GM12878 (cell line): ENCODE data around the gene SLC43A1. TPM values are rescaled to one million over a fixed set of nuclear protein-coding genes. Genes with fewer than 3 reads are reported as not detected.

ENCODE experiments used
- ATAC-seq: fragments of 200-7000 bp; cut with Tn5 transposase; 3 replicates; pipeline ENCODE4 v1.9.1; 2020; ENCODE audit warnings: mild to moderate bottlenecking, moderate library complexity
- BruUV-seq: library from RNA; stranded (reverse); fragments of 400-500 nt; replicated peaks from 2 replicates; lab custom pipeline; 2021; lab: Mats Ljungman, UMichigan
- CTCF ChIA-PET: fragments of 300-600 bp; sonication (Branson Sonifier 250); formaldehyde crosslinking; extraction: SDS; loops from one replicate; lab custom pipeline; 2021; ENCODE audit warnings: inconsistent platforms; lab: Yijun Ruan, JAX
- POLR2A ChIA-PET: fragments of 350-600 bp; formaldehyde crosslinking; extraction: SDS; loops from one replicate; lab custom pipeline; 2021; ENCODE audit warnings: inconsistent platforms; lab: Charles Lee
- RAD21 ChIA-PET: fragments of 300-600 bp; sonication (Branson Sonifier 250); formaldehyde crosslinking; loops from one replicate; lab custom pipeline; 2023; ENCODE audit warnings: antibody characterized with exemption; ENCODE audit not compliant: unreplicated experiment; lab: Charles Lee
- SMC1A ChIA-PET: fragments of 300-600 bp; sonication (Branson Sonifier 250); formaldehyde crosslinking; loops from one replicate; lab custom pipeline; 2023; ENCODE audit not compliant: unreplicated experiment, uncharacterized antibody; lab: Charles Lee
- DNase-seq: peaks from one replicate; pipeline ENCODE4 v3.0.0-alpha.2; 2011; ENCODE audit warnings: low read depth, low spot score
- FAIRE-seq: peaks from 3 replicates; lab custom pipeline; 2011; peaks lifted over from hg19 to GRCh38; lab: Jason Lieb, UNC
- H2AFZ ChIP-seq: 2 replicates; pipeline ENCODE4 v1.6.0; 2011; ENCODE audit warnings: low read depth, low read length, control low read depth; ENCODE audit not compliant: control insufficient read depth
- H3K27ac ChIP-seq: 2 replicates; pipeline ENCODE4 v1.5.1; 2011; ENCODE audit warnings: control low read depth; ENCODE audit not compliant: control insufficient read depth, insufficient read depth
- H3K27me3 ChIP-seq, 2 experiments: replicated peaks in 1 of 2; 2 replicates each; pipeline versions ENCODE4 v1.6.0 to v1.6.1; 2011; ENCODE audit warnings: low read length in 1 of 2; ENCODE audit not compliant: control insufficient read depth in 2 of 2, insufficient read depth in 2 of 2
- H3K36me3 ChIP-seq, 2 experiments: 2 replicates each; pipeline ENCODE4 v1.5.1; 2011; ENCODE audit warnings: low read length in 1 of 2; ENCODE audit not compliant: control insufficient read depth in 2 of 2, insufficient read depth in 2 of 2
- H3K4me1 ChIP-seq: 2 replicates; pipeline ENCODE4 v1.6.1; 2011; ENCODE audit warnings: mild to moderate bottlenecking, low read length, moderate library complexity, mixed read lengths; ENCODE audit not compliant: control insufficient read depth, insufficient read depth
- H3K4me2 ChIP-seq: 2 replicates; pipeline ENCODE4 v1.6.0; 2011; ENCODE audit warnings: control low read depth; ENCODE audit not compliant: control insufficient read depth, insufficient read depth
- H3K4me3 ChIP-seq: fragments of 200-600 bp; sonication (generic); 2 replicates; pipeline ENCODE4 v1.5.1; 2016
- H3K79me2 ChIP-seq: 2 replicates; pipeline ENCODE4 v1.6.0; 2011; ENCODE audit warnings: low read length; ENCODE audit not compliant: control insufficient read depth, insufficient read depth
- H3K9ac ChIP-seq: 2 replicates; pipeline ENCODE4 v1.8.0; 2011; ENCODE audit warnings: low read length, control low read depth, mixed read lengths; ENCODE audit not compliant: control insufficient read depth, insufficient read depth
- H3K9me3 ChIP-seq: replicated peaks from 3 replicates; pipeline ENCODE4 v1.5.1; 2011; ENCODE audit warnings: mild to moderate bottlenecking, low read length; ENCODE audit not compliant: control insufficient read depth, insufficient read depth
- H4K20me1 ChIP-seq: 2 replicates; pipeline ENCODE4 v1.6.0; 2011; ENCODE audit not compliant: control insufficient read depth, insufficient read depth
- CBX3 ChIP-seq: fragments of 200-600 bp; sonication (generic); IDR thresholded peaks from 2 replicates; pipeline ENCODE4 v1.6.1; 2016; ENCODE audit warnings: low read depth, borderline replicate concordance
- HCFC1 ChIP-seq: fragments of 150-350 bp; IDR thresholded peaks from 2 replicates; pipeline ENCODE4 v1.6.1; 2014; ENCODE audit warnings: low read length
- JUNB ChIP-seq: IDR thresholded peaks from 2 replicates; pipeline ENCODE4 v1.6.1; 2016; ENCODE audit warnings: antibody characterized with exemption, mild to moderate bottlenecking
- NFIC ChIP-seq: IDR thresholded peaks from 2 replicates; pipeline ENCODE4 v1.6.1; 2012; ENCODE audit warnings: low read depth, mild to moderate bottlenecking, inconsistent platforms, low read length, moderate library complexity
- NFXL1 ChIP-seq: fragments of 450-650 bp; IDR thresholded peaks from 2 replicates; pipeline ENCODE4 v1.6.1; 2017; ENCODE audit warnings: antibody characterized with exemption, mild to moderate bottlenecking, borderline replicate concordance
- ZZZ3 ChIP-seq: IDR thresholded peaks from 2 replicates; pipeline ENCODE4 v1.6.1; 2011; ENCODE audit warnings: low read depth; ENCODE audit not compliant: control insufficient read depth, insufficient read length
- WGBS: methylation state at CpG from one replicate; pipeline ENCODE4 v1.1.6; 2016; ENCODE audit warnings: low lambda C conversion rate; ENCODE audit not compliant: insufficient replicate concordance, insufficient coverage; ENCODE audit errors: missing lambda C conversion rate; 5-methylcytosine and 5-hydroxymethylcytosine counted together
- in situ Hi-C: fragments of 300-500 bp; cut with MboI; formaldehyde crosslinking; loops from 9 replicates; pipeline ENCODE4 v1.14.3; 2018; ENCODE audit warnings: mixed read lengths
- intact Hi-C: fragments of 100-400 bp; cut with micrococcal nuclease; formaldehyde crosslinking; loops from one replicate; pipeline ENCODE4 v1.14.2; 2022; ENCODE audit not compliant: unreplicated experiment
- polyA plus RNA-seq, 11 experiments: library from polyadenylated mRNA; depleted of rRNA in 4 of 11; unstranded in 6 of 11; stranded (reverse) in 5 of 11; fragments of >200 nt; fragmentation: Nextera tagmentation in 4 of 11; fragmentation: Illumina TruSeq in 1 of 11; extraction: Ambion mirVana in 4 of 11; extraction: Trizol in 1 of 11; gene quantifications; 1 replicate in 1 of 11; 2 replicates in 10 of 11; pipeline versions ENCODE4 v1.2.1 to v1.2.3, GENCODE V29; 2011 to 2016; ENCODE audit warnings: inconsistent platforms in 2 of 11, missing spikeins in 2 of 11, low read depth in 1 of 11
- total RNA-seq, 4 experiments: library from RNA; depleted of rRNA in 3 of 4; stranded (reverse); fragments of >200 nt in 3 of 4; fragmentation: Illumina TruSeq in 1 of 4; extraction: Trizol in 1 of 4; gene quantifications; 2 replicates each; pipeline versions ENCODE4 v1.2.1 to v1.2.3, GENCODE V29; 2013 to 2021
- TF ChIP-seq, protein P1 (sequence below): fragments of 450-650 bp; IDR thresholded peaks from 2 replicates; pipeline ENCODE4 v1.6.1; 2017; ENCODE audit warnings: mild to moderate bottlenecking
- TF ChIP-seq, protein P2 (sequence below): fragments of 450-650 bp; IDR thresholded peaks from 2 replicates; pipeline ENCODE4 v1.6.1; 2018; ENCODE audit warnings: borderline replicate concordance, mild to moderate bottlenecking; ENCODE audit not compliant: partially characterized antibody

SLC43A1 gene
- total and polyA plus RNA-seq, 10 of the 15 experiments (the other 5 are each of a cell fraction or from before 2014, with no cell fraction given) = 1.0 to 17.8 (median 12.6) TPM

DNA sequence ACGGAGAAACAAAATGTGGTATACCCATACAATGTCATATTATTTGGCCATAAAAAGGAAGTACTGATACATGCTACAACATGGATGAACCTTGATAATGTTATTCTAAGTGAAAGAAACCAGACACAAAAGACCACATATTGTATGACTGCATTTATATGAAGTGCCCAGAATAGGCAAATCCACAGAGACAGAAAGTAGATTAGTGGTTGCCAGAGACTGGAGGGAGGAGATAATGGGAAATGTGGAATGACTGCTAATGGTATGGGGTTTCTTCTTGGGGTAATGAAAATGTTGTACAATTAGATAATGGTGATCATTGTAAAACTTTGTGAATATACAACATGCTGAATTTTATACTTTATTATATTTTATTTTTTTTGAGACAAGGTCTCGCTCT lies 5.6 kb upstream of the SLC43A1 start:
- H3K27me3 ChIP-seq = no peaks in the 10 kb centered on the region
- FAIRE-seq = no peak
- H3K9me3 ChIP-seq = no peaks in the 10 kb centered on the region
- H3K9ac ChIP-seq = no peak overlapping the region
- no peak overlapping the region for H3K4me3 ChIP-seq
- ChIA-PET RAD21 (no interaction called here), POLR2A (no interaction called here), SMC1A (no interaction called here), CTCF (interaction anchor here (0.6 to 10.6 kb wide), 4 partner anchors 16 to 120 kb away, joined by 4 to 158 read pairs (median 40); partner anchors contain the start of gene RTN4RL2)
- no peaks in the 10 kb centered on the region for H4K20me1 ChIP-seq
- BruUV-seq = no TSS peak
- DNase-seq = no peak
- no peak overlapping the region for H3K4me2 ChIP-seq
- intact Hi-C loops (no loop called here), in situ Hi-C loops (no loop called here)
- TF ChIP-seq NFIC (no peak), HCFC1 (no peak), ZZZ3 (no peak), NFXL1 (no peak), CBX3 (no peak), JUNB (no peak)
- TF ChIP-seq, protein P1, sequence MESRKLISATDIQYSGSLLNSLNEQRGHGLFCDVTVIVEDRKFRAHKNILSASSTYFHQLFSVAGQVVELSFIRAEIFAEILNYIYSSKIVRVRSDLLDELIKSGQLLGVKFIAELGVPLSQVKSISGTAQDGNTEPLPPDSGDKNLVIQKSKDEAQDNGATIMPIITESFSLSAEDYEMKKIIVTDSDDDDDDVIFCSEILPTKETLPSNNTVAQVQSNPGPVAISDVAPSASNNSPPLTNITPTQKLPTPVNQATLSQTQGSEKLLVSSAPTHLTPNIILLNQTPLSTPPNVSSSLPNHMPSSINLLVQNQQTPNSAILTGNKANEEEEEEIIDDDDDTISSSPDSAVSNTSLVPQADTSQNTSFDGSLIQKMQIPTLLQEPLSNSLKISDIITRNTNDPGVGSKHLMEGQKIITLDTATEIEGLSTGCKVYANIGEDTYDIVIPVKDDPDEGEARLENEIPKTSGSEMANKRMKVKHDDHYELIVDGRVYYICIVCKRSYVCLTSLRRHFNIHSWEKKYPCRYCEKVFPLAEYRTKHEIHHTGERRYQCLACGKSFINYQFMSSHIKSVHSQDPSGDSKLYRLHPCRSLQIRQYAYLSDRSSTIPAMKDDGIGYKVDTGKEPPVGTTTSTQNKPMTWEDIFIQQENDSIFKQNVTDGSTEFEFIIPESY = no peak
- TF ChIP-seq, protein P2, sequence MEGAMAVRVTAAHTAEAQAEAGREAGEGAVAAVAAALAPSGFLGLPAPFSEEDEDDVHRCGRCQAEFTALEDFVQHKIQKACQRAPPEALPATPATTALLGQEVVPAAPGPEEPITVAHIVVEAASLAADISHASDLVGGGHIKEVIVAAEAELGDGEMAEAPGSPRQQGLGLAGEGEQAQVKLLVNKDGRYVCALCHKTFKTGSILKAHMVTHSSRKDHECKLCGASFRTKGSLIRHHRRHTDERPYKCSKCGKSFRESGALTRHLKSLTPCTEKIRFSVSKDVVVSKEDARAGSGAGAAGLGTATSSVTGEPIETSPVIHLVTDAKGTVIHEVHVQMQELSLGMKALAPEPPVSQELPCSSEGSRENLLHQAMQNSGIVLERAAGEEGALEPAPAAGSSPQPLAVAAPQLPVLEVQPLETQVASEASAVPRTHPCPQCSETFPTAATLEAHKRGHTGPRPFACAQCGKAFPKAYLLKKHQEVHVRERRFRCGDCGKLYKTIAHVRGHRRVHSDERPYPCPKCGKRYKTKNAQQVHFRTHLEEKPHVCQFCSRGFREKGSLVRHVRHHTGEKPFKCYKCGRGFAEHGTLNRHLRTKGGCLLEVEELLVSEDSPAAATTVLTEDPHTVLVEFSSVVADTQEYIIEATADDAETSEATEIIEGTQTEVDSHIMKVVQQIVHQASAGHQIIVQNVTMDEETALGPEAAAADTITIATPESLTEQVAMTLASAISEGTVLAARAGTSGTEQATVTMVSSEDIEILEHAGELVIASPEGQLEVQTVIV = no peak
- ATAC-seq = no peak
- H2AFZ ChIP-seq = no peak overlapping the region
- WGBS = 85% methylated on average over 2 of the region's 2 CpGs
- no peaks in the 10 kb centered on the region for H3K79me2 ChIP-seq
- H3K4me1 ChIP-seq = no peaks in the 10 kb centered on the region
- H3K27ac ChIP-seq = no peak overlapping the region
- H3K36me3 ChIP-seq = no peaks in the 10 kb centered on the region
